ENCODE results near the gene IL34.
"Not testable (repeated sequence)": the region's sequence is repeated elsewhere in the genome, so short reads cannot be mapped to it uniquely, and the experiment has no call there.

The IL34 gene

DNA sequence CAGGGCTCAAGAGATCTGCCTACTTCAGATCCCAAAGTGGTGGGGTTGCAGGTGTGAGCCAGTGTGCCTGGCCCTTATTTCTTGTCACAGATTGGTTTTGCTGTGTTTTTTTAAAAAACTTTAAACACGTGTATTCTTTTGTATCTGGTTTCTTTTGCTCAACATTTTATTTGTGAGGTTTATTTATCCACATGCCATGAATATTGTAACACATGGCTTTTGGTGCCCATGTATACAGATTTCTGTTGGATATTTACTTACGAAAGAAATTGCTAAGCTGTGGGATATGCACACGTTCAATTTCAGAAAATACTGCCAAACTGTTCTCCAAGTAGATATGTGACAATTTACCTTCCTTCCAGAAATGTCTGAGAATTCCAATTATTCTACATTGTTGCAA lies 18.7 kb upstream of the IL34 start:
- Histone ChIP-seq H3K27ac (ENCODE audit: low read depth, low read length, poor library complexity, severe bottlenecking) (no peak overlapping the region), H3K27me3 (ENCODE audit: insufficient read depth, low read length) (no peaks in the 10 kb centered on the region; the same call in 1 of the 2 replicates), H3K4me3 (ENCODE audit: low read depth, low read length, poor library complexity, severe bottlenecking) (no peak overlapping the region), H3F3A (ENCODE audit: insufficient read depth, low read length) (no peaks in the 10 kb centered on the region), H2AFZ (ENCODE audit: low read length) (no peak overlapping the region), H3K4me2 (ENCODE audit: low read length) (no peak overlapping the region), H3K9me3 (ENCODE audit: low read length) (0 out of 2 replicates have a peak, but pooled peaks cover 7% of the 10 kb centered on the region), H3K36me3 (ENCODE audit: insufficient read depth, low read length) (no peaks in the 10 kb centered on the region; the same call in 1 of the 2 replicates), H3K9ac (ENCODE audit: low read length) (no peak overlapping the region), H4K20me1 (ENCODE audit: insufficient read depth, low read length) (no peaks in the 10 kb centered on the region), H3K79me2 (ENCODE audit: insufficient read depth, low read length) (no peaks in the 10 kb centered on the region), H3K9me2 (ENCODE audit: low read depth, low read length) (no peaks in the 10 kb centered on the region), H3K4me1 (ENCODE audit: insufficient read depth, low read length, severe bottlenecking) (no peaks in the 10 kb centered on the region)
- TF ChIP-seq EZH2 (IDR thresholded peaks at IDR 0.05; ENCODE audit: borderline replicate concordance, low read length) (no peak), CTCF (IDR thresholded peaks at IDR 0.05; ENCODE audit: low read length) (no peak)

- no peaks in the 10 kb centered on the region; the same call in 1 of the 2 replicates for H3K36me3 ChIP-seq (ENCODE audit: insufficient read depth, low read length)
- no peaks in the 10 kb centered on the region for H3K9me2 ChIP-seq (ENCODE audit: low read depth, low read length)
- H3K27me3 ChIP-seq (ENCODE audit: insufficient read depth, low read length): no peaks in the 10 kb centered on the region; the same call in 1 of the 2 replicates
- no peak overlapping the region for H3K4me3 ChIP-seq (ENCODE audit: low read depth, low read length, poor library complexity, severe bottlenecking)
- 0 out of 2 replicates have a peak, but pooled peaks cover 7% of the 10 kb centered on the region for H3K9me3 ChIP-seq (ENCODE audit: low read length)
- no peaks in the 10 kb centered on the region for H3F3A ChIP-seq (ENCODE audit: insufficient read depth, low read length)
- H3K27ac ChIP-seq (ENCODE audit: low read depth, low read length, poor library complexity, severe bottlenecking): no peak overlapping the region
- H3K79me2 ChIP-seq (ENCODE audit: insufficient read depth, low read length): no peaks in the 10 kb centered on the region
- no peaks in the 10 kb centered on the region for H4K20me1 ChIP-seq (ENCODE audit: insufficient read depth, low read length)
- H3K4me1 ChIP-seq (ENCODE audit: insufficient read depth, low read length, severe bottlenecking): no peaks in the 10 kb centered on the region
- no peak for TF ChIP-seq EZH2 (IDR thresholded peaks at IDR 0.05; ENCODE audit: borderline replicate concordance, low read length)
- TF ChIP-seq CTCF (IDR thresholded peaks at IDR 0.05; ENCODE audit: low read length): no peak
- H3K4me2 ChIP-seq (ENCODE audit: low read length): no peak overlapping the region
- no peak overlapping the region for H2AFZ ChIP-seq (ENCODE audit: low read length)
- no peak overlapping the region for H3K9ac ChIP-seq (ENCODE audit: low read length)
Measured at GRCh38 chr16:70630960-70631745, 15.2 kb upstream of the IL34 start.

GRCh38 chr16:70632273-70632672 lies 14.1 kb upstream of the IL34 start:
- Histone ChIP-seq H3F3A (ENCODE audit: insufficient read depth, low read length) (no peaks in the 10 kb centered on the region), H3K36me3 (ENCODE audit: insufficient read depth, low read length) (no peaks in the 10 kb centered on the region; the same call in 1 of the 2 replicates), H2AFZ (ENCODE audit: low read length) (no peak overlapping the region), H4K20me1 (ENCODE audit: insufficient read depth, low read length) (no peaks in the 10 kb centered on the region), H3K9me3 (ENCODE audit: low read length) (0 out of 2 replicates have a peak, but pooled peaks cover 7% of the 10 kb centered on the region), H3K27me3 (ENCODE audit: insufficient read depth, low read length) (no peaks in the 10 kb centered on the region; the same call in 1 of the 2 replicates), H3K4me2 (ENCODE audit: low read length) (no peak overlapping the region), H3K79me2 (ENCODE audit: insufficient read depth, low read length) (no peaks in the 10 kb centered on the region), H3K27ac (ENCODE audit: low read depth, low read length, poor library complexity, severe bottlenecking) (no peak overlapping the region), H3K9ac (ENCODE audit: low read length) (no peak overlapping the region), H3K4me3 (ENCODE audit: low read depth, low read length, poor library complexity, severe bottlenecking) (no peak overlapping the region), H3K9me2 (ENCODE audit: low read depth, low read length) (no peaks in the 10 kb centered on the region), H3K4me1 (ENCODE audit: insufficient read depth, low read length, severe bottlenecking) (no peaks in the 10 kb centered on the region)
- TF ChIP-seq CTCF (IDR thresholded peaks at IDR 0.05; ENCODE audit: low read length): no peak
- TF ChIP-seq EZH2 (IDR thresholded peaks at IDR 0.05; ENCODE audit: borderline replicate concordance, low read length): no peak

DNA sequence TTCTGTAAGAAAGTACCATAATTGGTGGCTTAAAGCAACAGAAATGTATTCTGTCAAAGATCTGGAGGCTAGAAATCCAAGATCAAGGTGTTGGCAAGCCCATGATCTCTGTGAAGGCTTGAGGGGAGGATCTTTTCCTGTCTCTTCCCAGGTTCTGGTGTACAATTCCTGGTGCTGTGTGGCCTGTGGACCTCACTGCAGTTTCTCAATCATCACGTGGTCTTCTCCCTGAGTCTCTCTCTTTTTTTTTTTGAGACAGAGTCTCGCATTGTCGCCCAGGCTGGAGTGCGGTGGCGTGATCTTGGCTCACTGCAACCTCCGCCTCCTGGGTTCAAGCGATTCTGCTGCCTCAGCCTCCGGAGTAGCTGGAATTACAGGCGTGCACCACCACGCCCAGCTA lies 12.7 kb upstream of the IL34 start:
- not testable (repeated sequence) for H3K36me3 ChIP-seq (ENCODE audit: insufficient read depth, low read length); H3K9me3 ChIP-seq (ENCODE audit: low read length); H3F3A ChIP-seq (ENCODE audit: insufficient read depth, low read length); H3K79me2 ChIP-seq (ENCODE audit: insufficient read depth, low read length); H3K27ac ChIP-seq (ENCODE audit: low read depth, low read length, poor library complexity, severe bottlenecking); H3K9me2 ChIP-seq (ENCODE audit: low read depth, low read length); H3K9ac ChIP-seq (ENCODE audit: low read length); H3K4me3 ChIP-seq (ENCODE audit: low read depth, low read length, poor library complexity, severe bottlenecking); H4K20me1 ChIP-seq (ENCODE audit: insufficient read depth, low read length); H3K4me2 ChIP-seq (ENCODE audit: low read length); H2AFZ ChIP-seq (ENCODE audit: low read length); H3K4me1 ChIP-seq (ENCODE audit: insufficient read depth, low read length, severe bottlenecking); H3K27me3 ChIP-seq (ENCODE audit: insufficient read depth, low read length)

Data from OCI-LY1 (cell line).